GM19455 (cell line): ENCODE measurements around the gene ANO10.

Source experiments
- ATAC-seq: cut with Tn5 transposase; IDR thresholded peaks from one replicate; pipeline ENCODE4 v1.9.1; 2021; ENCODE audit not compliant: unreplicated experiment

The ANO10 gene

DNA sequence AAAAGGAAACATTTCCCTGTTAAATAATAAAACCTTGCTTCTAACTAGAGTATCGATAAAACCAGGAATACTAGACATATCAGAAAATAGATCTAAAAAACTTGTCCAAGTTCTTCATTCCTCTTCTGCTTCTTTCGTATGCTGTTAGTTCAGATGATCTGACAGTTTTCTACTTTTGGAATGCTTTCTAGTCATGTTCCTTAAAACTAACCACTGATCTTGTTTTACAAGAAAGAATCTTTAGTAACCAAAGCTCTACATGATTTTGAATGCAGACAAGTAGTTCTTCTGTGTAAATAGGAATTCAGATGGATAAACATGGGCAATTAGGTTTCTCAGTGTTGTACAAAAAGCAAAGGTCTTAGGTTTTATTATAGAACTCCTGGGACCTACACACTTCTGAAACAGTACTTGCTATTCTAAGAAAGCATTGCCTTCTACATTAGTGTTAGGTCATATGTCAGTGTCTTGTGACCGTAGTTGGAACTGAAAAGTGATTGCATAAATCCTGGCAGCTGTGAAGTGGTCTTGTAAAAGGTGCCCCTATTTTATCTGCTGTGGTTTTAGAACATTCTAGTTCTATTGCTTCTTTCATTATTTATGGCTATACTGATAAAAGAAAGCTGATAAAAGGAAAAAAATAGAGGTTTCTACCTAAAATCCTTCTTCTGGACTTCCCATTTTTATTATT is 294.8 kb downstream of the ANO10 start:
- ATAC-seq = no peak

DNA sequence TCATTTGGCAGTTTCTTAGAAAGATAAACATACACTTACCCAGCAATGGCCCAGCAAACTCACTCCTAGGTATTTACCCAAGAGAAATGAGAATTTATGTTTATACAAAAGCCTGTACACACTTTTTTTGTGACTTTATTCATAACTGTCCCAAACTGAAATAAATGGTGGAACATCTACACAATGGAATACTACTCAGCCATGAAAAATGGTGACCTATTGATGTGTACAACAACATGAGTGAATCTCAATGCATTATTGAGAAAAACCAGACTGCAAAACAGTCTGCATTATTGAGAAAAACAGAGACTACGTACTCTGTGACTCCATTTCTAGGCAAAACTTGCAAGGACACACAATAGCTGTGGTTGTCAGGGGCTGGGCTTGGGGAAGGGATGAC is 298.3 kb downstream of the ANO10 start:
- ATAC-seq = no peak

- ATAC-seq = no peak
Observed at GRCh38 chr3:43320288-43320687, 301.5 kb downstream of the ANO10 start.

- ATAC-seq = no peak
Observed at GRCh38 chr3:43319794-43320193, 302.0 kb downstream of the ANO10 start.

GRCh38 chr3:43319376-43319775 is 302.4 kb downstream of the ANO10 start:
- no peak for ATAC-seq

DNA sequence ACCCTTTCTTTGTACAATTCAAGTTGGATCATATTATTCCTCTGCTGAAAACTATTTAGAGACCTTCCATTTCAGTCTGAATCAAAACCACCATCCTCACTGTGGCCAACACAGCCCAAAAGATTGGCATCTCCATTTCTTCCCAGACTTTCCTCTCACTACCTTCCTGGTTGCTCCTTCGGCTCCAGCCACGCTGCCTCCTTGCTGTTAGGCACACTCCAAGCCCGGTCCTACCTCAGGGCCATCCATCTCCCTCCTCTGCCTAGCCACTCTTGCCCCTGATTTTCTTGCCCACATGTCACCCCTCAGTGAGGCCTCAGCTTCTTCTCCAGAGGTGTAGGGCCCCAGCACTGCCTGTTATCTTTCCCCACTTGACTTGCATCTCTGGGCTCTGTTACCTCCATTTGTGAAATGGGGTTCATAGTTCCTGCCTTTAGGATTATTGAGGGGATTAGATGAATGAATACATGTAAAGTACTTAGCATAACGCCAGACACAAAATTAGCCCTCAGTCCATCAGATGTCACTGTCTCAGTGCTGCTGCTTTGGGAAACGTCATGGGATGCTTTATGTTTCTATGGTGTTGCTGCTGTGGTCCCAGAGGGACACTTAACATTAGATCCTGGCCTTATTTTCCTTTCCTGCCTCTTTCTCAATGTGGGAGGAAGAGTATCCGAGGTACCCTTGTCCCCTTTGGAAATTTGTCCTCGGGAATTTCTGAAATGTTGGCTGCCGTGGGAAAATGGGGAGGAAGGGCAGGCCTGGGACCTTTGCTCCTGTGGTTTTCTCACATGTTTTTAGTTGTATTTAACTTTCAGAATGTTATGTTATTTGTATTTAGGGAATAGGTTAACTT is 304.1 kb downstream of the ANO10 start:
- ATAC-seq = no peak

GRCh38 chr3:43316783-43317460 is 304.9 kb downstream of the ANO10 start:
- no peak for ATAC-seq
